ES-I3 (cell line): ENCODE results near the gene CBY3.
"Not testable (repeated sequence)": the region's sequence is repeated elsewhere in the genome, so short reads cannot be mapped to it uniquely, and the experiment has no call there.

Experiments
- H3K36me3 ChIP-seq: 2 replicates; pipeline ENCODE4 v1.6.1; 2013; ENCODE audit warnings: mild to moderate bottlenecking, low read length, control low read depth, moderate library complexity; ENCODE audit not compliant: insufficient read depth
- H3K4me1 ChIP-seq: 2 replicates; pipeline ENCODE4 v1.6.1; 2013; ENCODE audit warnings: mild to moderate bottlenecking, control low read depth, low read length; ENCODE audit not compliant: insufficient read depth
- H3K9ac ChIP-seq: 2 replicates; pipeline ENCODE4 v1.6.1; 2013; ENCODE audit warnings: low read depth, mild to moderate bottlenecking, low read length, moderate library complexity
- H3K9me3 ChIP-seq: 2 replicates; pipeline ENCODE4 v1.6.1; 2013; ENCODE audit warnings: mild to moderate bottlenecking, low read length, moderate library complexity; ENCODE audit not compliant: control insufficient read depth, insufficient read depth

Gene CBY3

GRCh38 chr5:179680780-179681401 lies at the start of gene CBY3:
Gene CBY3 (minus strand): TSS chr5:179681034. CDS start chr5:179680918, 116 bp downstream.
- peaks cover 3% of the 10 kb centered on the region; the same call in 1 of the 2 replicates for H3K4me1 ChIP-seq
- H3K9ac ChIP-seq, result no peak within 1 kb of the TSS
- peaks cover 2% of the 10 kb centered on the region; the same call in 1 of the 2 replicates for H3K9me3 ChIP-seq
- H3K36me3 ChIP-seq, result peaks cover 3% of the 10 kb centered on the region; the same call in 1 of the 2 replicates

DNA sequence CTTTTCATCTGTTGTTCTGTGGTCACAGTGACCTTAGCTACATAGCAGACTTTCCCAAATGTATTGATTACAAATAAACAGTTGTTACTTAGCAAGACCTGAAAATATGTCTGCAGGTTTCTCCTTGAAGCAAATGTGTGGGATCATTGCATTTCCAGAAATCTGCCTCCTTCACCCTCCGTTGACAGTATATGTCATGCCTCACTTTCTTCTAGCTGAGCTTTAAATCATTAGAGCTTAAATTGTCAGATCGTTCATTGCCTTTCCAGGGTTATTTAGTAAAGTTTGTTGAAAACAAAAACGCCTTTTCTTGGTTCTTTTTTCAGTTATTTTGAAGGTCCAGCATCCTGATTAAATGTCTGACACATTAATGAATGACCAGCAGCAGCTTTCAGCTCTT lies 49.5 kb upstream of the CBY3 start:
- Histone ChIP-seq H3K4me1 (peaks cover 4% of the 10 kb centered on the region; the same call in 1 of the 2 replicates), H3K36me3 (peaks cover 27% of the 10 kb centered on the region), H3K9ac (no peak overlapping the region), H3K9me3 (no peaks in the 10 kb centered on the region)

DNA sequence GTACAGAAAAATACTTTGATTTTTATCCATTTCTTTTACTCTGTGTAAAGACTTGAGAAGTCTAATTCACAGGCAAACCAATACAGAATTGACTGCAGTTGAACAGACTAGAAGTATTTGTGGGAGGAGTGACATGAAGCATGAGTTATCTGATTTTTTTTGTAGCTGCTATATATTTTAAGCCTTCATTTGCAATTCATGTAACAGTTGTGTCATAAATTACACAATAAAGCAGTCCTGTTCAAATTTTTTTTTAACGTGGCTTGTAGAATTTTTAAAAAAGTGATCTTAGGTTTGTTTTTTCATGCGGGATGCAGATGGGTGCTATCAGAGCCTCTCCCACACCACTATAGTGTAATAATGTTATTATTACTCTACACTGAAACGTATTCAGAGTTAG lies 48.9 kb upstream of the CBY3 start:
- H3K4me1 ChIP-seq, result peaks cover 4% of the 10 kb centered on the region; the same call in 1 of the 2 replicates
- H3K36me3 ChIP-seq, result peaks cover 32% of the 10 kb centered on the region
- H3K9me3 ChIP-seq, result no peaks in the 10 kb centered on the region
- no peak overlapping the region for H3K9ac ChIP-seq

DNA sequence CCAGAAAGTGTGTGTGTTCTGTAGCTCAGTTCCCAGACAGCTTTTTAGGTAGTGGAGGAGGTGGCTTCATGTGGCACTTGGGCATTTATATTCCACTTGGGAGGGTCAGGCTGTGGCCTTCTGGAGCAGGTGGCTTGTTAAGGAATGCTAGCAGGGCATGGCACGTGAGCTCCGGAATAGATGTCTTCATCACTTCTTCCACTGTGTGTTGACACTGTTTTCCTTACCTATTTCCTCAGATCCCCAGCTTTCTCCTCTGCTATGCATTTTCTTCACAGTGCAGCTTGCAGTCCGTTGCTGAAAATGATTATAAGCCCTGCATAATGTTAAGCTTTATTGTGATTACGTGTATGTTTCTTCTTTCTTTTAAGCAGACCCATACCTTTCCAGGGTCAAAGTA lies 48.5 kb upstream of the CBY3 start:
- Histone ChIP-seq H3K4me1 (peaks cover 2% of the 10 kb centered on the region; the same call in 1 of the 2 replicates), H3K36me3 (peaks cover 36% of the 10 kb centered on the region), H3K9ac (no peak overlapping the region), H3K9me3 (no peaks in the 10 kb centered on the region)

DNA sequence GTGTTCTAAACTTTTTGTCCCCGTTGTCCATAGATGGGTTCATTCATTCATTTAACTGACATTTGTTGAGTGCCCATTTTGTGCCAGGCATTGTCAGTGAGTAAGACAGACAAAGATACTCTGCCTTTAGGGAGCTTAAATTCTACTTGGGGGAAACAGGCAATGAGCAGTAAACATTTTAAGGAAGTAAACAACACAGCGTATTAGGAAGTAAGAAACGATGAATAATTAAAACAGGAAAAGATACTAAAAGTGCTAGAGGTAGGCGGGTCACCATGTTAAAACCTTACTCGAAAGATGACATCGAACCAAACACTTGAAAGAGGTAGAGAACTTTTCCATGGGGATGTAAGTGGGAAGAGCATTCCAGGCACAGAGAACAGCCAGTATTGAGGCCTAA lies 46.3 kb upstream of the CBY3 start:
- Histone ChIP-seq H3K9ac (no peak overlapping the region), H3K9me3 (no peaks in the 10 kb centered on the region), H3K4me1 (no peaks in the 10 kb centered on the region), H3K36me3 (peaks cover 51% of the 10 kb centered on the region)

GRCh38 chr5:179724163-179724562 lies 43.3 kb upstream of the CBY3 start:
- Histone ChIP-seq H3K9ac (no peak overlapping the region), H3K4me1 (no peaks in the 10 kb centered on the region), H3K9me3 (no peaks in the 10 kb centered on the region), H3K36me3 (peaks cover 49% of the 10 kb centered on the region)

DNA sequence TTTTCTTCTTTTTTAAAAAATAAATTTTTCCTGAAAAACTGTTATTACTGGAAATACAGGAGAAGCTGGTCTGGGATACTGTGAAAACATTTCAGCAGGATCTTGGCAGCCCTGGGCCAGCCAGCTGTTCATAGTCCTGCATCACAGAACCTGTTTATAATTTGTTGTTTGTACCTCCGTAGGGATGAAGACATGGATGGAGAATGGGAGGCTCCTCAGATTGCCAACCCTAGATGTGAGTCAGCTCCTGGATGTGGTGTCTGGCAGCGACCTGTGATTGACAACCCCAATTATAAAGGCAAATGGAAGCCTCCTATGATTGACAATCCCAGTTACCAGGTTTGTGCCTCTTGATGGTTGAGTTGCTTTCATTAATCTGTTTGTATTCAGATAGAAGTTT lies 39.4 kb upstream of the CBY3 start:
- peaks cover 60% of the 10 kb centered on the region for H3K36me3 ChIP-seq
- no peak overlapping the region for H3K9ac ChIP-seq

DNA sequence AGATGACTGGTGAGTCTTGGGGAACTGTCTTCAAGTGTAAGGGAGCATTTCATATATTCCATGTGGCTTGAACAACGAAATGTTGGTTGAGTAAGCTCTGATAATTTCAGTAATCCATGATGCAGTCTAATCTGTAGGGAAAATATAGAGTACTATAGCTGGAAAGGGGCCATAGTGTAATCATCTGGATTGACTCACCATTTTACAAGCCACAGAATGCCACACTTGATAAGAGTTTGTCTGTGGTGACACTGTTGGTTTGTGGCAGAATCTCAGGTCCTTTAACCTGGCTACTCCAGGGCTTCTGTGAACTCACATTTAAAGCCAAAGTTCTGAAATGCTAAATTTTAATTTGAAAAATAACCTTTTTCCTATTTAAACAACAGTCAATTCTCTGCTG lies 35.5 kb upstream of the CBY3 start:
- Histone ChIP-seq H3K4me1 (no peaks in the 10 kb centered on the region), H3K9ac (no peak overlapping the region), H3K36me3 (peaks cover 47% of the 10 kb centered on the region), H3K9me3 (no peaks in the 10 kb centered on the region)

More for the DNA sequence above, 39.4 kb upstream of the CBY3 start:
- H3K9me3 ChIP-seq, result no peaks in the 10 kb centered on the region
- no peaks in the 10 kb centered on the region for H3K4me1 ChIP-seq

DNA sequence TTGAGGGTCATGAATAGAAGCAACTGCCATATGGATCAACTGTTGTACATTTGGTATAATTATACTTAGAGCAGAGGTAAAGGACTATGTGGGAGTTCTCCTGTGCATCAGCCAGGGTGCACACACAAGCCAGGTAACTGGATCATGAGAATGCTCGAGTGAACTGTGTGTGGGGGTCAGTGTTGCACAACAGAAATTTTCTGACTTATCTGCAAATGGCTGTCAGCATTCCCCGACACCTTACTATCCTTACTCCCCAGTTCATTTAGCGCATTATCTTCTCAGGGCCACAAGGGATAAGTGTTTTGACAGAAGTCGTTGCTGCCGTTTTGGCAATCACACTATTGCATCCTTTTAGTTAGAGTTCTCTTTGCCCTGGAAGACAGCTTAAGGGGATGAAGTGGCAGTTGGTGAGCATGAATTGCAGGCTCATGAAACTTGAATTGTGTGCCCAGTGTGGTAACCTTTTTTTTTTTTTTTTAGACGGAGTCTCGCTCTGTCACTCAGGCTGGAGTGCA lies 19.6 kb upstream of the CBY3 start:
- Histone ChIP-seq H3K36me3 (peaks cover 22% of the 10 kb centered on the region), H3K9me3 (no peaks in the 10 kb centered on the region), H3K4me1 (peaks cover 11% of the 10 kb centered on the region), H3K9ac (peak overlapping the region; percentile 81; the same call in 1 of the 2 replicates)

DNA sequence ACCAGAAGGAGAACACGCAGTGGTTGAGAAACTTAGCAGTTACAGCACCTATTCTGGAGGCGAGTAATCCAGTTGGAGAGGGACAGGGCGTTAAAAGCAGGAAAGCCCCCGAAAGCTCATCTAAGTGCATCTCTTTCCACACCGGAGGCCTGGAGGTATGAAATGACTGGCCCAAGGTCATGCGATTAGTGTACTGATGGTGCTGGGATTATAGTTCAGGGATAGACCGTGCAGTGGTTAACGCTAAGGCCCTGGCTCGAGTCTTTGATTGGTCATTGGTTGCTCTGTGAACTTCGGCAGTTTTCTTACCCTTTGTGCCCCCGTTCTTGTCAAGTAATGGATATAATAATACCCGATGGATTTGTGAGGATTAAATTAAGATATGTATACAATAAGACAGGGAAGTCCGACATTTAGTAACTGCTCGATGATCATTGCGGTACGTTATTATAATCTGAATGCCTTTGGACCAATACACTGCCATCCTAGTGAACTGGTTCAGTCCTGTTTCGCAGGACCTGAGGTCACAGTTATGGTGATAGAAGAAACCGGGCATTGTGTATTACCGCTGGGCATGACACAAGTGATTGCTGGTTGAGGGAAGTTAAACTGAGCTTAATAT lies 18.9 kb upstream of the CBY3 start:
- peaks cover 4% of the 10 kb centered on the region; the same call in 1 of the 2 replicates for H3K4me1 ChIP-seq
- peaks cover 22% of the 10 kb centered on the region for H3K36me3 ChIP-seq
- peak overlapping the region; percentile 81 for H3K9ac ChIP-seq
- H3K9me3 ChIP-seq, result no peaks in the 10 kb centered on the region

DNA sequence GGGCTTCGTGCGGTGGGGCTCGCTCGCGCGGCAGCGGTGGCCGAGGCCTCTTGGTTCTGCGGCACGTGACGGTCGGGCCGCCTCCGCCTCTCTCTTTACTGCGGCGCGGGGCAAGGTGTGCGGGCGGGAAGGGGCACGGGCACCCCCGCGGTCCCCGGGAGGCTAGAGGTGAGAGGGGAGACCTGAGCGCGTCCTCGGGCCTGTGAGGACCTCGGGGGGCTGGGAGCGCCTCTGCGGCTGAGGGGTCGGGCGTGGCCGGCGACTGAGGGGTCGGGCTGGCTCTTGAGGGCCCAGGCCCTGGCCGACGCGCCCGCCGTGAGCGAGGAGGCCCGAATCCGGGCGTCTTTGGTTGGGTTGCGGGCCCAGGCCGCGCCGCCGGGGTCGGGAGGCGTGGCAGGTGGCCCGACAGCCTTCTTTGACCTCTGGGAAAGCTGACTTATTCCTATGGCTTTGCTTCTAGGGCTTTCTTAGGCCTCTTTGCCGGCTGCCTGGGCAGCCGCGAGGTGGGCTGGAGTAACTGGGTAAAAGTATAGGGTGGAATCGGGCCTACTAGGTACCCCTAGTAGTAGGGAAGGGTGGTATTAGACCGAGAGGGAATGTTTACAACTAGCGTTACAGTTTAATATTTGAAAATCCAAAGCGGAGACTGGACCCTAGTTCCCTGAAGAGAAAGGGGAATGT lies 18.2 kb upstream of the CBY3 start, which contains the start of gene CANX:
Gene CANX (plus strand): TSS at position 33 of the 681 bp plus-strand sequence. CDS start 6,715 bp downstream, outside the sequence.
- Histone ChIP-seq H3K4me1 (peaks cover 4% of the 10 kb centered on the region; the same call in 1 of the 2 replicates), H3K9me3 (no peaks in the 10 kb centered on the region), H3K9ac (peak within 1 kb of the TSS; percentile 98), H3K36me3 (peaks cover 20% of the 10 kb centered on the region)

DNA sequence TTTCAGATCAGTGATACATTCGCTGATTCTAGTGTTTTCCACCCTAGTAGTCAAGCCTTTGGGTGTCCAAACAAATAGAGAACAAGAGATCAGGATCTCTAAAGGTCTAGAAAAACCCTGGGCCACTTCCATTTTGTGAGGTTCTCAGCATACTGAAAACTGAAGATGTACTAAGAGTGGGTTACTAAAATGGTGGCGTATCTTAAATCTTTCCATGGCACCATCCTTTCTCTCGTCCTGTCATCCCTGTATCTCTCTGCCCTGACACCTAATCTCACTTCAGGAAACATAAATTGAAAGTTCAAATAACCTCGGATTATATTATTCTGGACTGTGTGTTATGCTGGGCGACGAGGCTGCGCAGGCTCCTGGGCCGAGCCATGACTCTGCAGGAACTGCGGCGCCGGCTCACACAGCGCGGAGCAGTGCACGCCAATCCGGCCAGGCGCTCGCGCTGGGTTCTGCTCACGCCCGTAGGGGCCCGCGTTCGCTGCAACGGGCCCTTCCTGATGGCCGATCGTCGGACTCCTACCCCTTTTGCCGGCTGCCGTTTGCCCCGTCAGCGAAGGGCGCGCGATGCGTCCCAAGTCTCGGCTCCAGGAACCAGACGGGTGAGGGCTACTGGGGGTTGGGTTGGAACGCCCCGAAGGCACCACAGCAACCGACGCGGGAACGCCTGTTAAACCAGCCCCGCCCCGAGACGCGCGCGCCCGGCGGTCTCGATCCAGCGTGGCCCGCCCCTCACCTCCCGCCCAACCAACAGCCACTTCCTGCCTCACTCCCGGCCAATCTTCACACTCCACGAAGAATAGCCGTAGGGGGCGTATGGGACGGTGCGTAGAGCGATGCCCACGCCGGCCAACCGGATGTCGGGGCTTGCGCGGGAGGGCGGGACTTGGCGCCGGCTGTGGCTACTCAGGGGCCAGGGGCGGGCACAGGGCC lies 17.4 kb upstream of the CBY3 start:
- H3K36me3 ChIP-seq, result peaks cover 12% of the 10 kb centered on the region
- peaks cover 4% of the 10 kb centered on the region; the same call in 1 of the 2 replicates for H3K4me1 ChIP-seq
- peak overlapping the region; percentile 98 for H3K9ac ChIP-seq

GRCh38 chr5:179697543-179697942 lies 16.7 kb upstream of the CBY3 start:
- H3K36me3 ChIP-seq, H3K4me1 ChIP-seq, H3K9me3 ChIP-seq: not testable (repeated sequence)
- peak overlapping the region; percentile 98 for H3K9ac ChIP-seq

More for the DNA sequence above, 17.4 kb upstream of the CBY3 start:
- H3K9me3 ChIP-seq, result no peaks in the 10 kb centered on the region
